Measurements from ENCODE around the gene CFAP92. TPM values are rescaled to one million over a fixed set of nuclear protein-coding genes. Genes with fewer than 3 reads are reported as not detected.

CFAP92 gene
- total RNA-seq, 1 experiment from 2014 or later: 0.92 TPM

- no peaks in the 10 kb centered on the region for H3K79me1 ChIP-seq (ENCODE audit: insufficient read depth, low read depth, low read length, poor library complexity, severe bottlenecking)
- Mint-ChIP-seq H3K4me3 (no peak overlapping the region), H3K27me3 (ENCODE audit: low read depth) (peaks cover 48% of the 10 kb centered on the region), H3K36me3 (ENCODE audit: insufficient read depth in 1 of 3, low read depth in 3 of 3) (no peaks in the 10 kb centered on the region), H3K9me3 (no peaks in the 10 kb centered on the region), H3K27ac (no peak overlapping the region), H3K4me1 (no peaks in the 10 kb centered on the region)
- no peaks in the 10 kb centered on the region for H3K9me3 ChIP-seq (ENCODE audit: control insufficient read depth, low read depth, low read length)
- no peak overlapping the region for H2BK5ac ChIP-seq (ENCODE audit: insufficient read length, low read length)
- H3K23ac ChIP-seq (ENCODE audit: insufficient read length, low read depth, low read length): no peak overlapping the region
- no peak for TF ChIP-seq CTCF (conservative IDR thresholded peaks at IDR 0.05)
- no peak overlapping the region for H3T11ph ChIP-seq (ENCODE audit: low read length)
- DNase-seq: no peak
- H3K14ac ChIP-seq (ENCODE audit: insufficient read depth, low read length): no peak overlapping the region
- H2BK20ac ChIP-seq (ENCODE audit: low read depth, low read length, poor library complexity, severe bottlenecking): no peak overlapping the region
- no peak overlapping the region for H2AK5ac ChIP-seq (ENCODE audit: insufficient read length, low read length)
- H3K27ac ChIP-seq (ENCODE audit: insufficient read length, low read depth, low read length): no peak overlapping the region
- H4K20me1 ChIP-seq (ENCODE audit: control insufficient read depth, insufficient read depth, insufficient read length): no peaks in the 10 kb centered on the region
- H3K79me2 ChIP-seq (ENCODE audit: insufficient read depth, low read length): no peaks in the 10 kb centered on the region
- H4K8ac ChIP-seq (replicated peaks; ENCODE audit: insufficient read length, low read depth, low read length): no peak overlapping the region
- WGBS (ENCODE audit: extremely low coverage, insufficient read length, low lambda C conversion rate): no CpG with 5 or more reads among the region's 2 CpGs
- no peak overlapping the region for H3K4me2 ChIP-seq (ENCODE audit: insufficient read depth, insufficient read length, low read length)
- no peak overlapping the region for H2BK15ac ChIP-seq (ENCODE audit: low read depth, low read length)
- H2AFZ ChIP-seq (ENCODE audit: low read length): no peak overlapping the region
- no peak overlapping the region for H3K56ac ChIP-seq (ENCODE audit: insufficient read length, low read depth, low read length)
- H2BK120ac ChIP-seq (ENCODE audit: low read depth, low read length, poor library complexity, severe bottlenecking): no peak overlapping the region
- no peak overlapping the region for H4K91ac ChIP-seq (ENCODE audit: insufficient read length, low read depth, low read length)
- no peak overlapping the region for H4K5ac ChIP-seq (ENCODE audit: insufficient read length, low read depth, low read length)
- H2BK12ac ChIP-seq (ENCODE audit: insufficient read length, low read depth, low read length): no peak overlapping the region
- H3K9ac ChIP-seq (ENCODE audit: extremely low read depth, insufficient read length, low read length): no peak overlapping the region
- no peak overlapping the region for H3K4ac ChIP-seq (ENCODE audit: low read depth, low read length)
- H3K4me1 ChIP-seq (ENCODE audit: insufficient read depth, low read length): no peaks in the 10 kb centered on the region
- peaks cover 6% of the 10 kb centered on the region; the same call in 1 of the 2 replicates for H3K27me3 ChIP-seq (ENCODE audit: insufficient read depth, low read length)
- no peak overlapping the region for H3K18ac ChIP-seq (ENCODE audit: insufficient read length, low read depth, low read length)
- H3K23me2 ChIP-seq (ENCODE audit: insufficient read length, low read depth, low read length, poor library complexity, severe bottlenecking): no peaks in the 10 kb centered on the region
Observed at GRCh38 chr3:129009266-129009665, 15.4 kb upstream of the CFAP92 start.
